SH-SY5Y (cell line): ENCODE results near the gene TMEM135.

Experiments
- GATA2 ChIP-seq: IDR thresholded peaks from 2 replicates; pipeline ENCODE4 v1.6.1; 2011; ENCODE audit warnings: mild to moderate bottlenecking, low read depth, low read length
- GATA3 ChIP-seq: IDR thresholded peaks from 2 replicates; pipeline ENCODE4 v1.6.1; 2011; ENCODE audit warnings: low read depth, mild to moderate bottlenecking, low read length, moderate library complexity

DNA sequence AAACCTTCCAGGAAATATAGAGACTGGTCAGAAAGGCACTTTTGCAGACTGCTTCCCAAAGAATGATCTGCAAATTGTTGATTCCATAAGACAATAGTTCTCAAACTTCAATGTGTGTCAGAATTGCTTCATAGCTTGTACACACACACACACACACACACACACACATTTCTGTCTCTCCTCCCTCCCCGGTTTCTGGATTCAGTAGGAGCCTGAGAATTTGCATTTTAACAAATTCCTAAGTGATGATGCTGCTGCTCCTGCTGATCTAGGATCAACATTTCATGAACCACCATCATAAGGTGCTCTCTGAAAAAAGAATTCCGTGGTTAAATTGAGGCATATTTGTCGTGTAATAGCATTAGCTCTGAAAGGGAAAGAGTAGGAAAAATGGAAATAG, 47.2 kb upstream of the TMEM135 start:
- TF ChIP-seq GATA3 (no peak), GATA2 (no peak)
